Mucosa of gallbladder (tissue), 1 donor: ENCODE measurements around the gene TLE4. TPM values are rescaled to one million over a fixed set of nuclear protein-coding genes. Genes with fewer than 3 reads are reported as not detected.

Experiments used
- DNase-seq: peaks from one replicate; pipeline ENCODE4 v3.0.0-alpha.2; 2020; ENCODE audit warnings: low spot score
- total RNA-seq: library from RNA; stranded (reverse); gene quantifications from one replicate; pipeline ENCODE4 v1.2.1, GENCODE V29; 2021
- donor health status: DM: no; HTN: no; CAD: no.

Gene TLE4
- total RNA-seq, 1 donor from 2014 or later, result 47.9 TPM

GRCh38 chr9:79688363-79688762 lies 116.6 kb downstream of the TLE4 start:
- no peak for DNase-seq

- no peak for DNase-seq
Observed at GRCh38 chr9:79689576-79689975, 117.8 kb downstream of the TLE4 start.

- no peak for DNase-seq
Observed at GRCh38 chr9:79691496-79691895, 119.7 kb downstream of the TLE4 start.

- no peak for DNase-seq
Observed at GRCh38 chr9:79692857-79693571, 121.2 kb downstream of the TLE4 start.

GRCh38 chr9:79693750-79694149 lies 122.0 kb downstream of the TLE4 start:
- no peak for DNase-seq

- no peak for DNase-seq
Observed at GRCh38 chr9:79694208-79694607, 122.4 kb downstream of the TLE4 start.

- DNase-seq, result no peak
Observed at GRCh38 chr9:79694676-79695400, 123.1 kb downstream of the TLE4 start.

GRCh38 chr9:79695531-79696175 lies 123.9 kb downstream of the TLE4 start:
- DNase-seq, result no peak

- DNase-seq, result no peak
Observed at GRCh38 chr9:79698967-79699366, 127.2 kb downstream of the TLE4 start.

GRCh38 chr9:79699479-79699878 lies 127.7 kb downstream of the TLE4 start:
- no peak for DNase-seq

- no peak for DNase-seq
Observed at GRCh38 chr9:79700607-79701360, 129.0 kb downstream of the TLE4 start.

- no peak for DNase-seq
Observed at GRCh38 chr9:79701651-79702050, 129.9 kb downstream of the TLE4 start.

- DNase-seq, result no peak
Observed at GRCh38 chr9:79705704-79706103, 133.9 kb downstream of the TLE4 start.

- DNase-seq, result no peak
Observed at GRCh38 chr9:79706512-79706911, 134.7 kb downstream of the TLE4 start.

- no peak for DNase-seq
Observed at GRCh38 chr9:79707589-79707988, 135.8 kb downstream of the TLE4 start.

GRCh38 chr9:79708541-79708940 lies 136.8 kb downstream of the TLE4 start:
- no peak for DNase-seq

GRCh38 chr9:79709743-79710674 lies 138.2 kb downstream of the TLE4 start:
- no peak for DNase-seq

GRCh38 chr9:79711874-79712273 lies 140.1 kb downstream of the TLE4 start:
- DNase-seq, result no peak

GRCh38 chr9:79719021-79719420 lies 147.3 kb downstream of the TLE4 start:
- DNase-seq, result no peak

GRCh38 chr9:79719989-79720388 lies 148.2 kb downstream of the TLE4 start:
- DNase-seq, result no peak
